Choroid plexus epithelial cell (primary cell): ENCODE measurements around the gene COIL.

Experiments
- DNase-seq: peaks from one replicate; pipeline ENCODE4 v3.0.0-alpha.2; 2010; ENCODE audit warnings: low read depth
- H3K4me3 ChIP-seq: 2 replicates; pipeline ENCODE4 v1.5.1; 2011; ENCODE audit warnings: low read depth, mild to moderate bottlenecking, control low read depth, low read length, moderate library complexity
- CTCF ChIP-seq: conservative IDR thresholded peaks from 2 replicates; pipeline ENCODE4 v1.5.1; 2011; ENCODE audit warnings: low read depth, mild to moderate bottlenecking, control low read depth, inconsistent platforms, low read length, moderate library complexity

The COIL gene

GRCh38 chr17:56891751-56892150 lies 69.1 kb downstream of the COIL start:
- peak; percentile 56 for TF ChIP-seq CTCF

GRCh38 chr17:56890906-56891674 lies 69.8 kb downstream of the COIL start:
- no peak overlapping the region for H3K4me3 ChIP-seq
- no peak for DNase-seq
- no peak for TF ChIP-seq CTCF

More at GRCh38 chr17:56891751-56892150, 69.1 kb downstream of the COIL start:
- H3K4me3 ChIP-seq: no peak overlapping the region
- DNase-seq: no peak

- no peak for DNase-seq
- no peak overlapping the region for H3K4me3 ChIP-seq
- no peak for TF ChIP-seq CTCF
Observed at GRCh38 chr17:56890390-56890789, 70.5 kb downstream of the COIL start.
